K562 (cell line): ENCODE measurements around the gene GRIA4. TPM values are rescaled to one million over a fixed set of nuclear protein-coding genes. Genes with fewer than 3 reads are reported as not detected.

Experiments
- BCOR ChIP-seq: fragments of 450-650 bp; IDR thresholded peaks from 2 replicates; pipeline ENCODE4 v1.6.1; 2016
- CREM ChIP-seq: IDR thresholded peaks from 2 replicates; pipeline ENCODE4 v1.6.1; 2014; ENCODE audit warnings: antibody characterized with exemption, low read depth
- EP400 ChIP-seq: fragments of 450-650 bp; IDR thresholded peaks from 2 replicates; pipeline ENCODE4 v1.6.1; 2017; ENCODE audit warnings: antibody characterized with exemption, mild to moderate bottlenecking, moderate library complexity
- POLR2AphosphoS2 ChIP-seq: IDR thresholded peaks from 2 replicates; pipeline ENCODE4 v1.6.1; 2012; ENCODE audit warnings: low read length, improper control_type of control experiment
- POLR2AphosphoS5 ChIP-seq: IDR thresholded peaks from 2 replicates; pipeline ENCODE4 v1.6.1; 2011; ENCODE audit warnings: mild to moderate bottlenecking, low read depth, low read length, moderate library complexity; ENCODE audit not compliant: control insufficient read depth, insufficient read depth
- USF2 ChIP-seq: sonication (generic); formaldehyde crosslinking; IDR thresholded peaks from 2 replicates; pipeline ENCODE4 v1.5.0; 2020; ENCODE audit warnings: missing genetic modification reagents
- ZBTB40 ChIP-seq, 2 experiments: fragments of 450-650 bp in 1 of 2; sonication (generic) in 1 of 2; formaldehyde crosslinking in 1 of 2; IDR thresholded peaks; 2 replicates each; pipeline versions ENCODE4 v1.7.1 to v1.9.0; 2016 to 2022; ENCODE audit warnings: inconsistent platforms in 1 of 2, mild to moderate bottlenecking in 1 of 2, missing genetic modification reagents in 1 of 2
- ZNF12 ChIP-seq: sonication (generic); formaldehyde crosslinking; IDR thresholded peaks from 2 replicates; pipeline ENCODE4 v1.4.0; 2020; ENCODE audit warnings: mild to moderate bottlenecking, missing genetic modification reagents
- ZNF449 ChIP-seq: fragments of 250-450 bp; sonication (Bioruptor Pico); IDR thresholded peaks from 2 replicates; pipeline ENCODE4 v1.8.0; 2022; ENCODE audit warnings: moderate library complexity, mild to moderate bottlenecking, inconsistent platforms
- ZNF586 ChIP-seq: fragments of 450-650 bp; formaldehyde crosslinking; conservative IDR thresholded peaks from 2 replicates; pipeline ENCODE4 v1.4.0; 2020; ENCODE audit warnings: mild to moderate bottlenecking, moderate library complexity
- polyA plus RNA-seq, 8 experiments: library from polyadenylated mRNA; depleted of rRNA in 4 of 8; stranded (reverse) in 5 of 8; unstranded in 3 of 8; fragments of >200 nt; fragmentation: Nextera tagmentation in 2 of 8; fragmentation: Illumina TruSeq in 1 of 8; extraction: Ambion mirVana in 2 of 8; extraction: Trizol in 1 of 8; gene quantifications; 2 replicates each; pipeline versions ENCODE4 v1.2.1 to v1.2.3, GENCODE V29; 2011 to 2014; ENCODE audit warnings: inconsistent platforms in 1 of 8, missing spikeins in 1 of 8
- total RNA-seq, 7 experiments: library from RNA; depleted of rRNA in 6 of 7; stranded (reverse); fragments of >200 nt in 6 of 7; fragmentation: Illumina TruSeq in 2 of 7; extraction: Trizol in 2 of 7; gene quantifications; 2 replicates each; pipeline versions ENCODE4 v1.2.1 to v1.2.3, GENCODE V29; 2011 to 2021; ENCODE audit warnings: low replicate concordance in 1 of 7

GRIA4 gene
- total and polyA plus RNA-seq, 9 of the 15 experiments (the other 6 are each of a cell fraction or from before 2014, with no cell fraction given): not detected

- TF ChIP-seq USF2 (no peak), EP400 (no peak), ZNF12 (CRISPR knock-in tag) (no peak), CREM (no peak), ZNF449 (no peak), BCOR (no peak), POLR2AphosphoS5 (no peak), ZBTB40 (IDR thresholded peaks at IDR 0.05) (no peak), ZBTB40 (CRISPR knock-in tag; IDR thresholded peaks at IDR 0.05) (no peak), ZNF586 (no peak), POLR2AphosphoS2 (no peak)
Measured at GRCh38 chr11:105598371-105598770, 11.5 kb upstream of the GRIA4 start (continued).
